Gastrocnemius medialis (tissue), 4 donors: ENCODE measurements around the gene SLC7A4.

ENCODE experiments used
- POLR2A ChIP-seq, 2 donors: fragments of 450-650 bp; IDR thresholded peaks; one replicate each; pipeline ENCODE4 v1.6.1; 2017; ENCODE audit warnings: antibody characterized with exemption in 2 of 2, mild to moderate bottlenecking in 2 of 2, moderate library complexity in 2 of 2
- TF ChIP-seq, protein P1 (sequence below), 5 experiments: fragments of 450-650 bp in 3 of 5; fragments of 200-600 bp in 2 of 5; sonication (generic) in 2 of 5; IDR thresholded peaks in 4 of 5; conservative IDR thresholded peaks in 1 of 5; 1 replicate in 4 of 5; 2 replicates in 1 of 5; pipeline ENCODE4 v1.5.1; 2016 to 2019; ENCODE audit warnings: antibody characterized with exemption in 5 of 5, mild to moderate bottlenecking in 3 of 5, moderate library complexity in 3 of 5

DNA sequence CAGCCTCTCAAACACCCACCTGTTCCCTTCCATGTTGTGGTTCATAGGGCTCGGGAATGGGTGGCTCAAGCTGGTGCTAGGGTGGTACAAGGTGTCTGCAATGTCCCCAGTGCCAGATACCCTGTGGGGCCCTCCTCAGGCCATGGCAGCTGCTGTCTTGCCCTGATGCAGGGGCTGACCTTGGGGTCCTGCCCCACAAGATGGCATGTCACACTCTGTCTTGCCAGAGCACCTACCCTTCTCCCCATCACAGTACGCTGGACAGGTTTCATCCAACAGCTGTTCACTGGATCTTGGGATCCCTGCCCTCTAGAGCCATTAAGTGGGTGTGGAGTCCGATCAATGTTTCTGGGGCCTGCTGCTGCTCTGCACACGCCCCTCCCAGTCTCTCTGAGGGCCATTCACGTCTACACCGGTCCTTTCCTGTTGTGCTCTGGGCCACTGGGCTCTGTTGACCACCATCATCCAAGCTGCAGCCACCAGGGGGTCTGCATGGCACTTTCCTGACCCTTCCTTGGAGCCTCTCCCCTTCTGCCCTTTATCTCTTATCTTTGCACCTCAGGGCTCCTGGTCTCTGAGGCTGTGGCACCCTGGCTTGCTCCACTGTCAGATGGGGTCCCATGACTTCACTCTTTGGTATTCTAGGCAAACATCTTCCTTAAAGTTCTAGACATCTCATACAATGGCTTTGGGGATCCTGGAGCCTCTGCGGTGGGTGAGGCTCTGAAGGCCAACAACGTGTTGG is 20.5 kb upstream of the SLC7A4 start:
- TF ChIP-seq POLR2A (IDR thresholded peaks at IDR 0.05): no peak
- TF ChIP-seq, protein P1, sequence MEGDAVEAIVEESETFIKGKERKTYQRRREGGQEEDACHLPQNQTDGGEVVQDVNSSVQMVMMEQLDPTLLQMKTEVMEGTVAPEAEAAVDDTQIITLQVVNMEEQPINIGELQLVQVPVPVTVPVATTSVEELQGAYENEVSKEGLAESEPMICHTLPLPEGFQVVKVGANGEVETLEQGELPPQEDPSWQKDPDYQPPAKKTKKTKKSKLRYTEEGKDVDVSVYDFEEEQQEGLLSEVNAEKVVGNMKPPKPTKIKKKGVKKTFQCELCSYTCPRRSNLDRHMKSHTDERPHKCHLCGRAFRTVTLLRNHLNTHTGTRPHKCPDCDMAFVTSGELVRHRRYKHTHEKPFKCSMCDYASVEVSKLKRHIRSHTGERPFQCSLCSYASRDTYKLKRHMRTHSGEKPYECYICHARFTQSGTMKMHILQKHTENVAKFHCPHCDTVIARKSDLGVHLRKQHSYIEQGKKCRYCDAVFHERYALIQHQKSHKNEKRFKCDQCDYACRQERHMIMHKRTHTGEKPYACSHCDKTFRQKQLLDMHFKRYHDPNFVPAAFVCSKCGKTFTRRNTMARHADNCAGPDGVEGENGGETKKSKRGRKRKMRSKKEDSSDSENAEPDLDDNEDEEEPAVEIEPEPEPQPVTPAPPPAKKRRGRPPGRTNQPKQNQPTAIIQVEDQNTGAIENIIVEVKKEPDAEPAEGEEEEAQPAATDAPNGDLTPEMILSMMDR (IDR thresholded peaks at IDR 0.05 in 4 of 5, conservative IDR thresholded peaks at IDR 0.05 in 1 of 5): no peak
